Smooth muscle cell of the brain vasculature (primary cell): ENCODE results near the gene TMEM208.
A peak's percentile ranks its signal among the peaks of the same experiment; 100 is the strongest.

Source experiments
- DNase-seq: peaks from one replicate; pipeline ENCODE4 v3.0.0-alpha.2; 2012; ENCODE audit warnings: low read depth, low spot score

TMEM208 gene

DNA sequence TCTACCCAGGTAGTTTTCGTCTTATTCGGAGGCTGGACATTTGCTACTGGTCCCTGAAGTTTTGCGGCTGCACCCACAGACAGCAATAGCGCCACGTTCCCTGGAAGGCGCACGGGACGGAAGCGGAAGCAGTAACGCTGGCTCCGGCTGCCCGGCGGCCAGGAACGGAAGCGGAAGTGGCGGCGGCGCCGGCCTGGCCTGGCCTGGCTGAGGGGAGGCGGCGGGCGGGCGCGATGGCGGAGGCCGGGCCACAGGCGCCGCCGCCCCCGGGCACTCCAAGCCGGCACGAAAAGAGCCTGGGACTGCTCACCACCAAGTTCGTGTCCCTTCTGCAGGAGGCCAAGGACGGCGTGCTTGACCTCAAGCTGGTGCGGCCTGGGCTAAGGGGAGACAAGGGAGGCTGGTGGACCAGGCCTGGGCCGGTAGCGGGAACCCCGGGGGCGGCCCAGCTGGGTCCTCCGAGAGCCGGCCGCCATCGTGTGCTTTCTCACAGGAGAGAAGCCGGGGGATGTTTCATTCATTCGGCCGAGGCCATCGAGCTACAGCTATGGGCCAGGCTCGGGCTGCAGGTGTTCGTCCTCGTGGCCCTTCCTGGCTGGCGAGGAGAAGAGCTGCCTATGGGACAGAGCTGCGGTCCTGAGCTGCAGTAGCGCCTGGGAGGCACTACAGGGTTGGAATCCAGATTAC, 34.8 kb upstream of the TMEM208 start, which contains the start of gene E2F4:
E2F4 (plus strand) TSS at position 161 of the 687 bp plus-strand sequence; CDS start at position 234, 73 bp downstream.
- peak; percentile 74 for DNase-seq

DNA sequence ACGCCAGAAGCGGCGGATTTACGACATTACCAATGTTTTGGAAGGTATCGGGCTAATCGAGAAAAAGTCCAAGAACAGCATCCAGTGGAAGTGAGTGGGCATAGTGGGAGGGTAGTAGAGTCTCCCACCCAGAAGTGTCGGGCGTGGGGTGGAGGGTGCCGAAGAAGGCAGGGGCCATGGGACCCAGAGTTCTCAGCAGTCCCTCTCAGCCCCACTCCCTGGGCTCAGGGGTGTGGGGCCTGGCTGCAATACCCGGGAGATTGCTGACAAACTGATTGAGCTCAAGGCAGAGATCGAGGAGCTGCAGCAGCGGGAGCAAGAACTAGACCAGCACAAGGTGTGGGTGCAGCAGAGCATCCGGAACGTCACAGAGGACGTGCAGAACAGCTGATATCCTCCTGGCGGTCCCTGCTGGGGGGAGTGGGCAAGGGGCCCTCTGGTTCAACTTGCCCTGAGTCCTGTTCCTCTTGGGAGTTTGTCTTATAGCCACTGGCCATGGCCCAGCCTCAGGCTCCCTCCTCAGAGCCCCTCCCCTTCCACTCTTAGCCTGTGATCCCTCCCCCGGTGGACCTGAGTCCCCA, 34.1 kb upstream of the TMEM208 start:
- no peak for DNase-seq

DNA sequence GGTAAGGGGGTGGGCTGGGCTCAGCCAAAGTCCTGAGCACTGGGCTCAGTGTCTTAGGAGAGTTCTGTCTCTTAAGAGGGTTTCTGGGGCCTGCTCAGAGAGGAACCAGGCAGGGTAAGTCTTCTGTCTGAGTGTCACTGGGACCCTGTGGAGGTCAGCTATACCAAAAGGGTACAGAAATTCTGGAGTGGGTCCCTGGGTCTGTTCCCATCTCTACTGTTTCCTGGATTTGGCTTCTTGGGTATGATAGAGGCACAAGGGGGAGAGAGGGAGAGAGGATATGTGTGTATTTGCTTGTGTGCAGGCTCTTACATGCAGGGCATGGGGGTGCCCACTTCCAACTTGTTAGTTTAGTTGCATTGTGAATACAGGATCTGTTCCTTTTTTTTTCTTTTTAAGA, 33.4 kb upstream of the TMEM208 start:
- no peak for DNase-seq

DNA sequence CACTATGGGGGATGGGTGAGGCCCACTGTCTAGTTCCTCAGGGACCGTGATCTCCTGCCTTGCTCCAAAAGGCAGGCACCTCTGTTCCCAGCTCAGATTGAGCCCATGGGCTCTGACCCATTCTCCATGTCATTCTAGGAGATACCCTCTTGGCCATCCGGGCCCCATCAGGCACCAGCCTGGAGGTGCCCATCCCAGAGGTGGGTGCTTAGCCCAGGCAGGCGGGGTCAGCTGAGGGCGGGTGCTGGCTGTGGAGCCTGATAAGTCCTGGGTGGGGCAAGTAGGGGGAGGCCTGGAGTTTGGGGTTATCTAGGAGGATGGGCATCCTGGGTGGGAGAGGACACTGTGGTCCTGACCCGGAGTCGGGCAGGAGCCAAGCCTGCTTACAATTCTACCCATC, 32.7 kb upstream of the TMEM208 start:
- DNase-seq: no peak

DNA sequence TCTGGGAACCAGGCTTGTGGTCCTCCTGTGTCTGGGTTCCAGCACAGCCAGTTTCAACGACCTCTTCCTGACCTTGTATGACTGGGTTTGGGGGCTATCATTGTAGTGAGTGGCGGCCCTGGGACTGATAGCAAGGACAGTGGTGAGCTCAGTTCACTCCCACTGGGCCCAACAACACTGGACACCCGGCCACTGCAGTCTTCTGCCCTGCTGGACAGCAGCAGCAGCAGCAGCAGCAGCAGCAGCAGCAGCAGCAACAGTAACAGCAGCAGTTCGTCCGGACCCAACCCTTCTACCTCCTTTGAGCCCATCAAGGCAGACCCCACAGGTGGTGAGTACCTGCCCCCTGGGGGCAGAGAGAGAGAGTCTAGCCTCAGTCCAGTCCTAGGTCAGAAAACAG, 31.3 kb upstream of the TMEM208 start:
- DNase-seq: no peak

DNA sequence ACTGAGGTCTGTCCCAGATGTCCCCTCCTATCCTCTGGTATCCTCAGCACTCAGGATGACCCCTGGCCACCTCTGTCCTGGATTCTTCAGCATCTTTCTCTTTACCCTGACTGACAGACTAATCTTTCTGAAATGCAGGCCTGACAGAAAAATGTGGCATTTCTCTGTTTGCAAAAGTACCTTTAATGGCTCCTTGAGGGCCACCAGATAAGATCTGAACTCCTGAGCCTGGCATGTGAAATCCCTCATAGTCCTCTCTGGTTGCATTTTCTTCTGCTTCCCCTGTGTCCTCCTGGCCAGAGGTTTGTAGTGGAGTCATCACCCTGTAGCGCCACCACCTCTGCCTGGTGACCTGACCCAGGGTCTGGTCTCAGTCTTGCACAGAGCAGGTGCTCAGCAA, 30.0 kb upstream of the TMEM208 start:
- DNase-seq: no peak

DNA sequence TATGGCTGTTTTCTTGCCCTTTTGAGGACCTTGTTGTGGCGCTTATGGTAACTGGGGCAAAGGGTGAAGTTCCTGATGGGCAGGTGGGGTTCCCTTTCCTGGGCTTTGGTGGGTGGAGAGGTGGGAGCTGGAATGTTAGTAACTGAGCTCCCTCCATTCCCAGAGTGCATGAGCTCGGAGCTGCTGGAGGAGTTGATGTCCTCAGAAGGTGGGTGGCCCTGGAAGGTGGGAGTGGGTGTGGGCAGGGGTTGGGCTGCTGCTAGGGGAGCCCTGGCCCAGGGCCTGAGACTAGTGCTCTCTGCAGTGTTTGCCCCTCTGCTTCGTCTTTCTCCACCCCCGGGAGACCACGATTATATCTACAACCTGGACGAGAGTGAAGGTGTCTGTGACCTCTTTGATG, 29.2 kb upstream of the TMEM208 start:
- DNase-seq: no peak

DNA sequence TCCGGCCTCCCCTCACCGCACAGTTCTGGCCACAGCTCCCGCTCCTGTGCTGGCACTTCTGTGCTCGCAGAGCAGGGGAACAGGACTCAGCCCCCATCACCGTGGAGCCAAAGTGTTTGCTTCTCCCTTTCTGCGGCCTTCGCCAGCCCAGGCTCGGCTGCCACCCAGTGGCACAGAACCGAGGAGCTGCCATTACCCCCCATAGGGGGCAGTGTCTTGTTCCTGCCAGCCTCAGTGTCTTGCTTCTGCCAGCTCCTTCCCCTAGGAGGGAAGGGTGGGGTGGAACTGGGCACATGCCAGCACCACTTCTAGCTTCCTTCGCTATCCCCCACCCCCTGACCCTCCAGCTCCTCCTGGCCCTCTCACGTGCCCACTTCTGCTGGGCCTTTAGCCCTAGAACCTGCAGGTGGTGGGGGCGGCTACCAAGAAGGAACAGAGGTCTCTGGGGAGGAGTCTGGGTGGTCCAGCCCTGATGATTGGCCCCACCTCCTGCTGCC, 28.6 kb upstream of the TMEM208 start:
- DNase-seq: no peak

DNA sequence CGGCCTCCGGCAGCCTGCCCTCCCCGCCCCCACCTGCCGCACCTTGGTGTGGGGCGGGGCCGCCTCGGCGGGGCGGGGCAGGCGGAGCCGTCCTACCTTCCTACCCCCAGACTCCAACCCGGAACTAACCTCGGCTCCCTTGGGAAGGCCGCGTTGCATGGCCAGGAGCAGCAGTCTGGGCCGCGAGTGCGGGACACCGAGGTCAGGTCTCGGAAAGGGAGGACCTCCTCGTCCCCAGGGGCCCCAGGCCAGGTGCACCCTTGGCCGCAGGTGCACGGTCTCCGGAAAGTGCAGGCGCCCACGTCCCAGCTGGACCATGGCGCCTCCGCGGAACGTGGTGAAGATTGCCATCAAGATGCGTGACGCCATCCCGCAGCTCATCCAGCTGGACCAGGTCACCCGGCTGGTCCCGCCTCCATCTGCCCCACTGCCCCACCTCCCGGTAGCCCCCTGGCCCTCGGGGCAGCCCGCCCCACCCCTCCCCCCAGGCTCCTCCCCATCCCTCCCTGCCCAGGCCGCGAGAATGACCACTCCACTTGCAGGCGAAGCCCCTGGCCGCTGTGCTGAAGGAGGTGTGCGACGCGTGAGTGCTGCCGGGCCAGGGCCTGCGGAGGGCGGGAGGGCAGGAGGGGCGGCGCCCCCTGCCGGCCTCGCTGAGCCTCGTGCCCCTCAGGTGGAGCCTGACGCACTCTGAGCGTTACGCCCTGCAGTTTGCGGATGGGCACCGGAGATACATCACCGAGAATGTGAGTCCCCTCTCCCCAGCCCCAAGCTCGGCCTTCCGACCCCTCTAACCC, 27.7 kb upstream of the TMEM208 start, which contains the start of gene ELMO3:
ELMO3 (plus strand) TSS at position 121 of the 797 bp plus-strand sequence; CDS start at position 317, 196 bp downstream.
- DNase-seq: no peak

DNA sequence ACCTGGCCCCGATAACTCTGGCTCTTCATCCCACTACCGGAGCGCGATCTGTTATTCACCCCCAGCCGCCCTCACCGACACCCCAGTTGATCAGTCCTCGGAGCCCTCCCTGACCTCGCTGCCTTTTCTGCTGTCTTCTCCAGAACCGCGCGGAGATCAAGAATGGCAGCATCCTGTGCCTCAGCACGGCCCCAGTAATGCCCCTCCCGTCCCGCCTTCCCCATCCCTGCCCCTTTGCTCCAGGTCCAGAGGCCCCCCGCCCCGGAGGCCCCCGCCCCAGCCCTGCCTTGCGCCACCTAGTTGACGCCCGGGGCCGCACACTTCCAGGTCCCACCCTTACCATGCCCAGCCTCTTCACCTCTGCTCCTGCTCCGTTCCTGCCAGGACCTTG, 27.1 kb upstream of the TMEM208 start:
- no peak for DNase-seq

DNA sequence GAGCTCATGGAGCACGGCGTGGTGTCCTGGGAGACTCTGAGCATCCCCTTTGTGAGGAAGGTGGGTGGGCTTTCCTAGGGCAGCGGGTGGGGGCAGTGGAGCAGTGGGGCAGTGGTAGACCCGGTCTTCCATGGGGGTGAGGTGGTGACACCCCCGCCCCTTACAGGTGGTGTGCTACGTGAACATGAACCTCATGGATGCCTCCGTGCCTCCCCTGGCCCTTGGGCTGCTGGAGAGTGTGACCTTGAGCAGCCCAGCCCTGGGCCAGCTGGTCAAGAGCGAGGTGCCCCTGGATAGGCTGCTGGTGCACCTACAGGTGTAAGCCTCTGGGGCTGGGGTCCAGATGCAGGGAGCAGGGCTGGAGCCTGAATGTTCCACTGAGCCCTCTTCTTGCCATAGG, 26.4 kb upstream of the TMEM208 start:
- DNase-seq: no peak

DNA sequence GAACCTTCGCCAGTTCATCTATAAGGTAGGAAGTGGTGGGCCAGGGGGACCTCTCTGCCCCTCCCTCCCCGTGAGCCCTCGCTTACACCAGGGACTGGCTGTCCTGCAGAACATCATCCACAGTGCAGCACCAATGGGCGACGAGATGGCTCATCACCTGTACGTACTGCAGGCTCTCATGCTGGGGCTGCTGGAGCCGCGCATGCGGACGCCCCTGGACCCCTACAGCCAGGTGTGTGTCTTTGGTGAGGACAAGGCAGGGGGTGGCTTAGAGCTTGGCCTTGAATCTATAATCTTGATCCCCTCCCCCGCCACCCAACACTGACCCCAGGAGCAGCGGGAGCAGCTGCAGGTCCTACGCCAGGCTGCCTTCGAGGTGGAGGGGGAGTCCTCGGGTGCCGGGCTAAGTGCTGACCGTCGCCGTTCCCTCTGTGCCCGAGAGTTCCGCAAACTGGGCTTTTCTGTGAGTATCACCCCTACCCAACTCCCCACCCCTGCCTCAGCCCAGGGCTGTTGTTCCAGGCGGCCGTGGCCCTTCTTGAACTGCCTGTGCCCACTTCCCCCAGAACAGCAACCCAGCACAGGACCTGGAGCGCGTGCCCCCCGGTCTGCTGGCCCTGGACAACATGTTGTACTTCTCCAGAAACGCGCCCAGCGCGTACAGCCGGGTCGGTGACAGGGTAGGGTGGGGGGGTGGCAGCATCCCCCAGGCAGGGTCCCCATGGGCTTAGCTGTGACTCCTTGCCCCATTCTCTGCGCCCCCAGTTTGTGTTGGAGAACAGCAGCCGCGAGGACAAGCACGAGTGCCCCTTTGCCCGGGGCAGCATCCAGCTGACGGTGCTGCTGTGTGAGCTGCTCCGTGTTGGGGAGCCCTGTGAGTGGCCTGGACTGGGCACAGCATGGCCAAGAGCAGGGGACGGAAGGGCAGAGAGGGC, 25.3 kb upstream of the TMEM208 start:
- DNase-seq: no peak

DNA sequence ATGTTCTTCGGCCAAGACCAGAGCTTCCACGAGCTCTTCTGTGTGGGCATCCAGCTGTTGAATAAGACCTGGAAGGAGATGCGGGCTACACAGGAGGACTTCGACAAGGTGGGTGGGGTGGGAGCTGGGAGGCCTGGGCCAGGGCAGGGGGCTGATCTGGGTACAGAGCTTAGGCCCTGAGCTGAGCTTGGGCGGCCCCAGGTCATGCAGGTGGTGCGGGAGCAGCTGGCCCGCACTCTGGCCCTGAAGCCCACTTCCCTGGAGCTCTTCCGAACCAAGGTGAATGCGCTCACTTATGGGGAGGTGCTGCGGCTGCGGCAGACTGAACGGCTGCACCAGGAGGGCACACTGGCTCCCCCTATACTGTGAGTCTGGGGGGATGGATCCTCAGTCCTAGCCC, 24.5 kb upstream of the TMEM208 start:
- DNase-seq: no peak

DNA sequence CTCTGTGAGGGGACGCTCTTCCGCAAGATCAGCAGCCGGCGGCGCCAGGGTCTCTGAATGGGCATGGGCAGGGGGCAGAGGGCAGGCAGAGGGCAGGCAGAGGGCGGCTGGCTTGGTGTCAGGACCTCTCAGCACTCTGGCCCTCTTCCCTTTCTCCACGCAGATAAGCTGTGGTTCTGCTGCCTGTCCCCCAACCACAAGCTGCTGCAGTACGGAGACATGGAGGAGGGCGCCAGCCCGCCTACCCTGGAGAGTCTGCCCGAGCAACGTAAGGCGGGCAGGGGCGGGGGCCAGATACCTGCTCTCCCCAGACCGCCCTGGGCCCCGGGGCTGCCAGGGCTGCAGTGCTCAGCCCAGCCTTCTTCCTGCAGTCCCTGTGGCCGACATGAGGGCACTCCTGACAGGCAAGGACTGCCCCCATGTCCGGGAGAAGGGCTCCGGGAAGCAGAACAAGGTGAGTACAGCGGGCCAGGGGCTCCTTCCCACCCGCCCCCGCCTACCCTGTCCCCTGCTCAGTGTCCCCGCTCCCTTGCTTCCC, 23.9 kb upstream of the TMEM208 start:
- no peak for DNase-seq

DNA sequence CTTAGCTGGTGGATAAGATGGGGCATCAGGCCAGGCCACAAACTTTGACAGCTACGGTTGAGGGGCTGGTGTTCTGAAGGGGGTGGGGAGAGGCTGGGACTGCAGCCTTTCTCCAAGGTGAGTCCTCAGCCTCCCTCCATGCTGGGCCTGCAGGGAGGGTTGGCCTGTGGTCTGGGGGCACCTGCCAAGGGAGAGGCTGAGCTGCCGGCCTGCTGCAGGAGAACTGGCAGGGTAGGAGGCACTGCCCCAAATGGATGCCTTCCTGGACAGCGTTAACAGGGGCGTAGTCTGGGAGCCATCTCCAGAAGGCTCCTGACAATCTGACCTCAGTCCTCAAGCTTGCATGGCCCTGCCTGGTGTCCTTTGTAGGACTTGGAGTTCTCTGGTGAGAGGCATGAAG, 22.9 kb upstream of the TMEM208 start:
- DNase-seq: no peak

DNA sequence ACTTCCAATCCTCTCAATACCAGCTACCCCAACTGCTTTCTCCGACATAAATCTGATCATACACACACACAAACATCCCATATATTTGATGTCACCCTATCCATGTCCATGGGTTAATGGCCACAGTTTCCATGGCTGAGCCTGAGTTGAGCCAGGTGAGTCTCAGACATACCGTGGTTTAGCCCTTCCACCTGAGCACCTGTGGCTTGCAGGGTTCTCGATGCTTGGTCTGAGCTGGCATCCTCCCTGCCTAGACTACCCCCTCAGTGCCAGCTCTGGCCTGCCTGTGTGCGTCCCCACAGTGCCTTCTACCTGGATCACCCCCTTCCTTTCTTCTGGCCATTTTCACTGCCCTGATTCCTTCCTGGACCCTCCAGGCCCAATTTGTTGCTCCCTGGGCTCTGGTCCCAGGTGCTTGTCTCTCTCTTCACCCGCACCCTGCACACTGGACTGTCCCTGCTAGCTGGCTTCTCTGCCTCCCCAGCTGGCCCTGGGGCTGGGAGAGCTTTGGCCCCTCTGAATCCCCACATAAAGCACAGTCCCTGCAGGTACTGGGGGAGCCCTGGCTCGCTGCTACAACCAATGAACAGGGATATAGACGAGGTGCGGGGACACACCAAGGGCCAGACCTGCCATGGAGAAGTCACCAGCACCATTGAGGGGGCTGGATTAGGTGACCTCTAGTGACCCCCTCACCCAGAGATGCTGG, 20.6 kb upstream of the TMEM208 start:
- no peak for DNase-seq

DNA sequence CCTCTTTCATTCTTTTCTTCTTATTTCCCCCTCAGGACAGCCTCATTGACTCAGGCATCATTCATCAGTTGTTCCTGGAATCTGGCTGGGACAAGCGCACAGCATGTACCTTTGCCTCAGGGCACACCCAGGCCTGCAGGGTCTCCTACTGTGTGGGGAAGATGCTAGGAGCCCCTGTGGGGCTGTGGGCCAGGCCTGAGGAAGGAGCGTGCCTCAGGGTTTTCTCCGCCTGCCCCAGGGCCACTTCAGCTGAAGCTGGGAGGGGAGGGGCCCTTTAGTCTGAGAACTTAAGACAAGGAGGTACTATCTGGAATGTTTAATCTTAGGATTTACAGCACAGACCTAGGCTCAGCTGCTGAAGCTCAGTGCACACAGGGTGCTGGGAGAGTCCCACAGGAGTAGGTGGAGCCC, 20.1 kb upstream of the TMEM208 start:
- no peak for DNase-seq

DNA sequence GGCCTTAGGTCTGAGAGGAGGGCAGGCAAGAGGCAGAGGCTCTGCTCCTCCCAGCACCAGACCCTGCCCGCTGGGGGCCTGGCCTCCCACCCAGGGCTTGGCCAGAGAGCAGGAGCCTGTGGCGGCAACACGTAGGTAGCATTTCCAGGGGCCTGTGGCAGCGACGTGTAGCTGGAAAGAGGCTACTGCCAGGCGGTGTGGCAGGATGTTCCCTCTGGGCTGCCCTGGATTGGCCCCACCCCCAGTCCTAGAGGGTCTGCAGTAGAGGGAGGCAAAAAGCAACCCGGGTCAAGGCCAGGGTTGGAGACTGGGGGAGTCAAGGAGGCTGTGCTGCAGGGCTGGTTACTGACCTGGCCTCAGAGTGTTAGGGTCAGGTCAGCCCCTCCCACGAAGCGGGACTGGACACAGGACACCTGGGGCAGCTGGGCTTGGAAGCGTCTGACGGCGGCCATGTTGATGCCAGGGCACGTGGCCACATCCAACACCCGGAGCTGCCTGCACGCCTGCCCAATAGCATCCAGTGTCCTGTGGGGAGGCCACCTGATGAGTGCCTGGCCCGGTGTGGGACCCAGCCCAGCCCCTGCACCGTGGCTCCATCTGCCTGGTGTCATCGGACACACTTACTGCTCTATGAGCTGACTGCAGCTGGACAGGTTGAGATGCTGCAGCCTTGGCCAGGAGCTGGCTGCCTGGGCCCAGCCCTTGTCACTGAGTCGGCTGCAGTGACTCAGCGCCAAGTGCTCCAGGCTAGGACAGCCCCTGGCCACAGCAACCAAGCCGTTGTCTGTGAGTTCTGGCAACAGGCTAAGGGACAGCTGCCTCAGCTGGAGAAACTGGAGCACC, 19.5 kb upstream of the TMEM208 start:
- DNase-seq: no peak

DNA sequence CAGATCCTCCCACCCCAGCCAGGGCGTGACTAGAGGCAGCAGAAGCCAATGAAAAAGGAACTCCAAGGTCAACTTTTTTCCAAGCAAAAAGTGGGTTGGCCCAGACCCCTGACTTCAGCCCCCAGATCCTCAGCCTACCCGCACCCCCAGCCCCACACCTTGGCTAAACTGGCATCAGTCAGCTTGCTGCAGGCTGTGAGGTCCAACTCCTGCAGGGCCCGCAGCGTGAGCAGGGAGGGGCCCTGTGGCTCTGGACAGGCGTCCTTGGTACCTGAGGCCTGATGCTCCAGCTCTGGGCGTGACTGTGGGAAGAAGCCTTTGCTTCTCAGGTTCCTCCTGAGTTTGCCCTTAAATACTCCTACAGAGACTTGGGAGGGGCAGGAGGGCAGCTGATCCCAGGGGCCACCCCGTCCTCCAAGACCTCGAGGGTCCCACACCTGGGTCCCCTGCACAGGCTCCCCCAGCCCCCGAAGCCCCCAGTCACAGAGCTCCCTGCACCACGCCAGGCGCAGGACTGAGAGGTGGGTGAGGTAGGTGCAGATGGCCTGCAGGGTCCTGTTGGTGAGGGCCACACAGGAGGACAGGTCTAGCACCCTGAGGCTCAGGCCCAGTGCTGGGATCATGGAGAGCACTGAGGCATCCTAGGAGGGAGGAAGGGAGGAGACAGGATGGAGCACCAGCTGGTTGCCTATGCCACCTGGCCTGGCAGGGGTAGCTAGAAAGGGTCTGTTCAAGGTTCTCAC, 18.6 kb upstream of the TMEM208 start:
- DNase-seq: no peak
